Measurements from ENCODE around the gene SRPK3.

DNA sequence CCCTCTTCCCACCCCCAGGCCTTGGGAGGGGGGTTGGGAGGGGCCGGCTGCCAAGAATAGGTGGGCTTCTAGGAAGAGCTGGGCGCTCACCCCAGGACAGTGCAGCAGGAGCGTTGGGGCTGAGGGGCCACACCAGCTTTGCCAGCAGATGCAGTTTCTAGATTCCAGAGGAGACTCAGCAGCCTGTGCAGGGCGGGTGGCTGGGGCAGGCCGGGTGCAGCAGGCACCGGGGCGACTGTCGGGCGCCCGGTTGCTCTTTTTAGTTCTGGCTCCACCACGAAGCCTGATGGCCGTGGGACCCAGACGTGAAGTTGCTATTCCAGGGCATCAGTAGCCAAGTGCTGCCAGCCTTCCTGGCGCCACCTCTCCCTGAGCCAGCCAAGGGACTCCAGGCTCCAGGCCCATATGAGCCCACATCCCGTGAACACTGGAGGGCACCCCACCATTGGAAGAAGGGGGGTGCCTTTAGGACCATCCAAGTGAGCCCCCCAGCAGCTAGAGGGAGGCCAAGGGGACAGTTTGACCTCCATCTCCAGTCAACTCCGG lies 19.4 kb downstream of the SRPK3 start:
- TF ChIP-seq, protein P1, sequence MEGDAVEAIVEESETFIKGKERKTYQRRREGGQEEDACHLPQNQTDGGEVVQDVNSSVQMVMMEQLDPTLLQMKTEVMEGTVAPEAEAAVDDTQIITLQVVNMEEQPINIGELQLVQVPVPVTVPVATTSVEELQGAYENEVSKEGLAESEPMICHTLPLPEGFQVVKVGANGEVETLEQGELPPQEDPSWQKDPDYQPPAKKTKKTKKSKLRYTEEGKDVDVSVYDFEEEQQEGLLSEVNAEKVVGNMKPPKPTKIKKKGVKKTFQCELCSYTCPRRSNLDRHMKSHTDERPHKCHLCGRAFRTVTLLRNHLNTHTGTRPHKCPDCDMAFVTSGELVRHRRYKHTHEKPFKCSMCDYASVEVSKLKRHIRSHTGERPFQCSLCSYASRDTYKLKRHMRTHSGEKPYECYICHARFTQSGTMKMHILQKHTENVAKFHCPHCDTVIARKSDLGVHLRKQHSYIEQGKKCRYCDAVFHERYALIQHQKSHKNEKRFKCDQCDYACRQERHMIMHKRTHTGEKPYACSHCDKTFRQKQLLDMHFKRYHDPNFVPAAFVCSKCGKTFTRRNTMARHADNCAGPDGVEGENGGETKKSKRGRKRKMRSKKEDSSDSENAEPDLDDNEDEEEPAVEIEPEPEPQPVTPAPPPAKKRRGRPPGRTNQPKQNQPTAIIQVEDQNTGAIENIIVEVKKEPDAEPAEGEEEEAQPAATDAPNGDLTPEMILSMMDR (IDR thresholded peaks at IDR 0.05) = no peak
- TF ChIP-seq EZH2 (IDR thresholded peaks at IDR 0.05; ENCODE audit: borderline replicate concordance, insufficient read depth, low read depth, low read length, poor library complexity, severe bottlenecking) = no peak

All from B cell (primary cell).